ENCODE results near the gene SLC39A11.

The SLC39A11 gene

GRCh38 chr17:72970246-72970645, 122.2 kb downstream of the SLC39A11 start:
- no peak for DNase-seq (ENCODE audit: low read depth)
- H3K4me3 ChIP-seq (ENCODE audit: low read depth, low read length): no peak overlapping the region

GRCh38 chr17:72969293-72969906, 123.1 kb downstream of the SLC39A11 start:
- no peak overlapping the region for H3K4me3 ChIP-seq (ENCODE audit: low read depth, low read length)
- DNase-seq (ENCODE audit: low read depth): no peak

GRCh38 chr17:72968798-72969197, 123.7 kb downstream of the SLC39A11 start:
- no peak overlapping the region for H3K4me3 ChIP-seq (ENCODE audit: low read depth, low read length)
- no peak for DNase-seq (ENCODE audit: low read depth)

- H3K4me3 ChIP-seq (ENCODE audit: low read depth, low read length): no peak overlapping the region
- no peak for DNase-seq (ENCODE audit: low read depth)
Measured at GRCh38 chr17:72967977-72968585, 124.4 kb downstream of the SLC39A11 start.

GRCh38 chr17:72967277-72967970, 125.1 kb downstream of the SLC39A11 start:
- no peak overlapping the region for H3K4me3 ChIP-seq (ENCODE audit: low read depth, low read length)
- DNase-seq (ENCODE audit: low read depth): no peak

- no peak overlapping the region for H3K4me3 ChIP-seq (ENCODE audit: low read depth, low read length)
- no peak for DNase-seq (ENCODE audit: low read depth)
Measured at GRCh38 chr17:72962106-72962505, 130.4 kb downstream of the SLC39A11 start.

GRCh38 chr17:72955391-72956140, 136.9 kb downstream of the SLC39A11 start:
- DNase-seq (ENCODE audit: low read depth): no peak
- H3K4me3 ChIP-seq (ENCODE audit: low read depth, low read length): no peak overlapping the region

GRCh38 chr17:72954579-72954978, 137.9 kb downstream of the SLC39A11 start:
- no peak for DNase-seq (ENCODE audit: low read depth)
- H3K4me3 ChIP-seq (ENCODE audit: low read depth, low read length): no peak overlapping the region

GRCh38 chr17:72953621-72954020, 138.9 kb downstream of the SLC39A11 start:
- H3K4me3 ChIP-seq (ENCODE audit: low read depth, low read length): no peak overlapping the region
- no peak for DNase-seq (ENCODE audit: low read depth)

GRCh38 chr17:72952641-72953315, 139.7 kb downstream of the SLC39A11 start:
- DNase-seq (ENCODE audit: low read depth): no peak
- H3K4me3 ChIP-seq (ENCODE audit: low read depth, low read length): no peak overlapping the region

GRCh38 chr17:72952220-72952619, 140.3 kb downstream of the SLC39A11 start:
- no peak overlapping the region for H3K4me3 ChIP-seq (ENCODE audit: low read depth, low read length)
- DNase-seq (ENCODE audit: low read depth): no peak

GRCh38 chr17:72950242-72950931, 142.1 kb downstream of the SLC39A11 start:
- no peak overlapping the region for H3K4me3 ChIP-seq (ENCODE audit: low read depth, low read length)
- no peak for DNase-seq (ENCODE audit: low read depth)

- DNase-seq (ENCODE audit: low read depth): no peak
- H3K4me3 ChIP-seq (ENCODE audit: low read depth, low read length): no peak overlapping the region
Measured at GRCh38 chr17:72948115-72948514, 144.4 kb downstream of the SLC39A11 start.

GRCh38 chr17:72947475-72947874, 145.0 kb downstream of the SLC39A11 start:
- no peak for DNase-seq (ENCODE audit: low read depth)
- no peak overlapping the region for H3K4me3 ChIP-seq (ENCODE audit: low read depth, low read length)

GRCh38 chr17:72946696-72947095, 145.8 kb downstream of the SLC39A11 start:
- no peak for DNase-seq (ENCODE audit: low read depth)
- H3K4me3 ChIP-seq (ENCODE audit: low read depth, low read length): no peak overlapping the region

- H3K4me3 ChIP-seq (ENCODE audit: low read depth, low read length): no peak overlapping the region
- DNase-seq (ENCODE audit: low read depth): no peak
Measured at GRCh38 chr17:72946156-72946555, 146.3 kb downstream of the SLC39A11 start.

- no peak overlapping the region for H3K4me3 ChIP-seq (ENCODE audit: low read depth, low read length)
- no peak for DNase-seq (ENCODE audit: low read depth)
Measured at GRCh38 chr17:72945473-72945872, 147.0 kb downstream of the SLC39A11 start.

GRCh38 chr17:72943826-72944689, 148.4 kb downstream of the SLC39A11 start:
- H3K4me3 ChIP-seq (ENCODE audit: low read depth, low read length): no peak overlapping the region
- DNase-seq (ENCODE audit: low read depth): no peak
